ENCODE data around the gene FGF13.

GRCh38 chrX:138638996-138639395, 72.5 kb downstream of the FGF13 start:
- TF ChIP-seq POLR2A (IDR thresholded peaks at IDR 0.05) (no peak), CTCF (IDR thresholded peaks at IDR 0.05) (no peak)

Data from esophagus squamous epithelium (tissue), 4 donors.